Sigmoid colon (tissue), 4 donors: Measurements from ENCODE around the gene GOLGA8M.
"Not testable (repeated sequence)": the region's sequence is repeated elsewhere in the genome, so short reads cannot be mapped to it uniquely, and the experiment has no call there.

Source experiments
- EP300 ChIP-seq, 4 donors: sonication (generic); formaldehyde crosslinking; IDR thresholded peaks; one replicate each; pipeline ENCODE4 v1.6.1; 2017; ENCODE audit warnings: antibody characterized with exemption in 4 of 4
- POLR2AphosphoS5 ChIP-seq, 4 donors: sonication (generic); formaldehyde crosslinking; IDR thresholded peaks; one replicate each; pipeline ENCODE4 v1.6.1; 2017; ENCODE audit warnings: antibody characterized with exemption in 4 of 4

GRCh38 chr15:28660750-28661149 is 51.5 kb downstream of the GOLGA8M start:
- TF ChIP-seq POLR2AphosphoS5, EP300 (IDR thresholded peaks at IDR 0.05): not testable (repeated sequence)
